Measurements from ENCODE around the gene KBTBD12. TPM values are rescaled to one million over a fixed set of nuclear protein-coding genes. Genes with fewer than 3 reads are reported as not detected.

Gene KBTBD12, protein sequence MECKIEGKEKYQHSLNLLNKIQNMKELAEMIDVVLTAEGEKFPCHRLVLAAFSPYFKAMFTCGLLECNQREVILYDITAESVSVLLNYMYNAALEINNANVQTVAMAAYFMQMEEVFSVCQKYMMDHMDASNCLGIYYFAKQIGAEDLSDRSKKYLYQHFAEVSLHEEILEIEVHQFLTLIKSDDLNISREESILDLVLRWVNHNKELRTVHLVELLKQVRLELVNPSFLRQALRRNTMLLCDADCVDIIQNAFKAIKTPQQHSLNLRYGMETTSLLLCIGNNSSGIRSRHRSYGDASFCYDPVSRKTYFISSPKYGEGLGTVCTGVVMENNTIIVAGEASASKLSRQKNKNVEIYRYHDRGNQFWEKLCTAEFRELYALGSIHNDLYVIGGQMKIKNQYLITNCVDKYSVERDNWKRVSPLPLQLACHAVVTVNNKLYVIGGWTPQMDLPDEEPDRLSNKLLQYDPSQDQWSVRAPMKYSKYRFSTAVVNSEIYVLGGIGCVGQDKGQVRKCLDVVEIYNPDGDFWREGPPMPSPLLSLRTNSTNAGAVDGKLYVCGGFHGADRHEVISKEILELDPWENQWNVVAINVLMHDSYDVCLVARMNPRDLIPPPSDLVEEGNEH
- 10 to 100 TPM; 16.0 to 28.7 (median 22.1) TPM for total RNA-seq

DNA sequence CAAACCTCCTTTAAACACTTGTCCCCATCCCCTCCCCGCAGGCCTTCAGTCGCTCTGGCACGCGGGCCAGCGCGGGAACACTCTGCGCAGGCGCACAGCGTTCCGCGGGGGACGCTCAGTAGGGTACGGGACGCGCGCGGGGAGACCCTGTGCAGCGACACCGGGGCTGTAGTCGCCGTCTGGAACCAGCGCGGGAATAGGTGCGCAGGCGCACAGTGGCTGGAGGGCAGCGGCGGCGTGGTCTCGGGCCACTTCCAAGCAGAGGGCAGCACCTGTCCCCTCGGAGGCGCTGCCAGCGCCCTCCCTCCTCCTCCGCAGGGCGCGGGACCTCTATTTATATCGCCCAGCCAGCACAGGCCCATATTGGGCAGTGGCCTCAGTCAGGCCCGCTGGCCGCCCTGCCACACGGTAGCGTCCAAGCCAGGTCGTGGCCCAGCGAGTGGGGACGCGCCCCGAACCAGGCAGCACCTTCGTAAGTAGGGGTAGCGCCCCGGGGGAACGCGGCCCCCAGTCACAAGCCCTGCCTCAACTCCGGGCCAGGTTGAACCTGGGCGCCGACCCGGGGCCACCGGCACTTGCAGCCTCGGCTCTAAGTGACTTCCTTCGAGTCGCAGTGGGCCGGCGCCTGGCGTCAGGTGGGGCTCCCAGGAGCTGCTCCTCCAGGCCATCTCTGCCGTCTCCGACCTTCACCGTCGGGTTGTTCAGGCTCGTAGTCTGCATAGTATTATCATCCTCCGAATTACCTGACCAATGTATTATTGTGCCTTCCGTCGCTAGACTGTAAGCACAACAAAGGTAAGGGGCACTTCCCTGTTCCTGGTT, at the start of gene KBTBD12:
Gene KBTBD12, plus strand, starts transcription at position 118 of the 822 bp plus-strand sequence. CDS start 7,830 bp downstream, outside the sequence.
- ATAC-seq (peak; percentile 84 to 87), DNase-seq (peak; percentile 87 to 96)
- H3K4me3 ChIP-seq: peak within 1 kb of the TSS; percentile 66 to 80 (median 69)
- no peaks in the 10 kb centered on the region for H3K9me3 ChIP-seq
- no peaks in the 10 kb centered on the region for H3K27me3 ChIP-seq
- peak; percentile 96 for TF ChIP-seq POLR2A (IDR thresholded peaks at IDR 0.05)
- TF ChIP-seq, protein P1, sequence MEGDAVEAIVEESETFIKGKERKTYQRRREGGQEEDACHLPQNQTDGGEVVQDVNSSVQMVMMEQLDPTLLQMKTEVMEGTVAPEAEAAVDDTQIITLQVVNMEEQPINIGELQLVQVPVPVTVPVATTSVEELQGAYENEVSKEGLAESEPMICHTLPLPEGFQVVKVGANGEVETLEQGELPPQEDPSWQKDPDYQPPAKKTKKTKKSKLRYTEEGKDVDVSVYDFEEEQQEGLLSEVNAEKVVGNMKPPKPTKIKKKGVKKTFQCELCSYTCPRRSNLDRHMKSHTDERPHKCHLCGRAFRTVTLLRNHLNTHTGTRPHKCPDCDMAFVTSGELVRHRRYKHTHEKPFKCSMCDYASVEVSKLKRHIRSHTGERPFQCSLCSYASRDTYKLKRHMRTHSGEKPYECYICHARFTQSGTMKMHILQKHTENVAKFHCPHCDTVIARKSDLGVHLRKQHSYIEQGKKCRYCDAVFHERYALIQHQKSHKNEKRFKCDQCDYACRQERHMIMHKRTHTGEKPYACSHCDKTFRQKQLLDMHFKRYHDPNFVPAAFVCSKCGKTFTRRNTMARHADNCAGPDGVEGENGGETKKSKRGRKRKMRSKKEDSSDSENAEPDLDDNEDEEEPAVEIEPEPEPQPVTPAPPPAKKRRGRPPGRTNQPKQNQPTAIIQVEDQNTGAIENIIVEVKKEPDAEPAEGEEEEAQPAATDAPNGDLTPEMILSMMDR (IDR thresholded peaks at IDR 0.05 in 4 of 5, conservative IDR thresholded peaks at IDR 0.05 in 1 of 5): no peak
- intact Hi-C loops (cut with DNase I; ENCODE audit: low total_unique reads): loop anchor here (1.0 to 2.0 kb wide), 2 partner anchors 39 to 137 kb away; partner anchors contain the start of gene SEC61A1
- peaks cover 41 to 43% of the 10 kb centered on the region in 2 donors for H3K4me1 ChIP-seq
- peak within 1 kb of the TSS; percentile 95 to 98 (median 98) for H3K27ac ChIP-seq
- in situ Hi-C loops (cut with MboI; ENCODE audit: low sequenced_read_pairs in 4 of 4): no loop called here
- no peaks in the 10 kb centered on the region for H3K36me3 ChIP-seq

DNA sequence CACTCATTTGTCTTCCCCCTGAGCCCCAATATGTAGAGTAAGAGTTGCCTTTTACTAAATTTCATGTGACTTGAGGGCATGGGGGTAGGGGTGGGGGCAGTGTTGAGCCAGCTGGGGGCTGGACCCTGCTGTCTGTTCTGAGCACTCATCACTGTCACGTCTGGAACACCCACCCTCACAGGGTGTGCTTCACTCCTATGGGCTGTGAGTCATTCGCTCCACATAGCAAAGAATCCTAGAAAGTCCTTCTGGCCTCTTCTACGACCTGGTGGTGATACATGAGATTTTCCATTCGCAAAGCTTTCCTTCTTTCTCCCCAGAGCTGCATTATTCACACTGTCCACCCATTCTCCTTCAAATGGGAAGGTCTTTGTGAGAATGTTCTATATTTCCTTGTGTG, 49.1 kb upstream of the KBTBD12 start:
- no peak overlapping the region for H3K4me3 ChIP-seq
- in situ Hi-C loops (cut with MboI; ENCODE audit: low sequenced_read_pairs in 4 of 4) (no loop called here), intact Hi-C loops (cut with DNase I; ENCODE audit: low total_unique reads) (no loop called here)
- H3K27me3 ChIP-seq: no peaks in the 10 kb centered on the region
- no peak for ATAC-seq
- no peak for TF ChIP-seq POLR2A (IDR thresholded peaks at IDR 0.05)
- TF ChIP-seq, protein P1 (IDR thresholded peaks at IDR 0.05 in 4 of 5, conservative IDR thresholded peaks at IDR 0.05 in 1 of 5): no peak
- no peaks in the 10 kb centered on the region for H3K4me1 ChIP-seq
- no peak for DNase-seq
- H3K27ac ChIP-seq: no peak overlapping the region
- no peaks in the 10 kb centered on the region for H3K9me3 ChIP-seq
- no peaks in the 10 kb centered on the region for H3K36me3 ChIP-seq

DNA sequence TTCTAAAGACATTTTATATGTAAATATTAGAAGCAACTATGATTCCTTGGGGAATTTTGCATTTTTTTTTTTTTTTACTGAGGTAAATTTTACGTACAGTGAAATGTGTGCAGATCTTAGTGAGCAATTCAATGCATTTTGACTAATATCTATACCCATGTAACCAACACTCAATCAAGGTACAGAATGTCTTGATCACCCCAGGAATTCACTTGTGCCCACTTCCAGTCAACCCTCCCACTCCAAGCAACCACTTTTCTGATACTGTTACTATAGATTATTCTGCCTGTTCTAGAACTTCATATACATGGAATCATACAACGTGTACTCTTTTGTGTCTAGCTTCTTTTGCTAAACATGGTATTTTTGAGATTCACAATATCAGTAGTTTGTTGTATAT, 47.6 kb upstream of the KBTBD12 start:
- Histone ChIP-seq H3K4me3 (no peak overlapping the region), H3K9me3 (no peaks in the 10 kb centered on the region), H3K27me3 (no peaks in the 10 kb centered on the region), H3K27ac (no peak overlapping the region), H3K4me1 (no peaks in the 10 kb centered on the region), H3K36me3 (no peaks in the 10 kb centered on the region)
- no peak for DNase-seq
- intact Hi-C loops (cut with DNase I; ENCODE audit: low total_unique reads) (no loop called here), in situ Hi-C loops (cut with MboI; ENCODE audit: low sequenced_read_pairs in 4 of 4) (no loop called here)
- no peak for TF ChIP-seq POLR2A (IDR thresholded peaks at IDR 0.05)
- TF ChIP-seq, protein P1 (IDR thresholded peaks at IDR 0.05 in 4 of 5, conservative IDR thresholded peaks at IDR 0.05 in 1 of 5): no peak
- no peak for ATAC-seq

DNA sequence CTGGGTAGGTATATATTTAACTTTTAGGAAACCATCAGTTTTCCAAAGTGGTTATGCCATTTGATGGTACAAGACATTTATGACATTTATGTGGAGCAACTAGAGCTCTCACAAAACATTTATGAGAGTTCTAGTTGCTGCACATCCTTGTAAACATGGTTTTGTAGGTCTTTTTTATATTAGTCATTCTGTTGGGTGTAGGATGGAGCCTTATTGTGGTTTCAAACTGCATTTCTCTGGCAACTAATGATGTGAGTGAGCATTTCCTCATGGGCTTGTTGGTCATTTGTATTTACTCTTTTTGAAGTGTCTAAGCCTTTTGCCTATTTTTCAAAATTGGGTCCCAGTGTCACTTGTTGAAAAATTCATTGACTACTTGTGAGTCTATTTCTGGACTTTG, 47.0 kb upstream of the KBTBD12 start:
- in situ Hi-C loops (cut with MboI; ENCODE audit: low sequenced_read_pairs in 4 of 4): no loop called here
- ATAC-seq: no peak
- no peak for TF ChIP-seq POLR2A (IDR thresholded peaks at IDR 0.05)
- TF ChIP-seq, protein P1 (IDR thresholded peaks at IDR 0.05 in 4 of 5, conservative IDR thresholded peaks at IDR 0.05 in 1 of 5): no peak

More for the DNA sequence above, 47.0 kb upstream of the KBTBD12 start:
- H3K27me3 ChIP-seq: no peaks in the 10 kb centered on the region
- no peak overlapping the region for H3K27ac ChIP-seq
- H3K36me3 ChIP-seq: no peaks in the 10 kb centered on the region
- DNase-seq: no peak
- H3K4me1 ChIP-seq: no peaks in the 10 kb centered on the region
- intact Hi-C loops (cut with DNase I; ENCODE audit: low total_unique reads): no loop called here
- no peak overlapping the region for H3K4me3 ChIP-seq
- H3K9me3 ChIP-seq: no peaks in the 10 kb centered on the region

Data from gastrocnemius medialis (tissue), 4 donors.